Stimulated activated CD4-positive, alpha-beta T cell treated with anti-CD3 and anti-CD28 coated beads, Interleukin-2, amount 100 ng/mL, for 48 hours (primary cell): ENCODE measurements around the gene BSPH1.
A peak's percentile ranks its signal among the peaks of the same experiment; 100 is the strongest.
"Not testable (repeated sequence)": the region's sequence is repeated elsewhere in the genome, so short reads cannot be mapped to it uniquely, and the experiment has no call there.

Experiments used
- DNase-seq, 2 donors: peaks; one replicate each; pipeline ENCODE4 v3.0.0-alpha.2; 2020

Gene BSPH1

GRCh38 chr19:47992070-47992469 lies at the start of gene BSPH1:
TSS of gene BSPH1 (minus strand) at chr19:47992170. CDS start at chr19:47992081, 89 bp downstream.
- DNase-seq, result no peak

- DNase-seq, result no peak
These were observed 44.8 kb upstream of the BSPH1 start for GRCh38 chr19:48036765-48037164.

GRCh38 chr19:48033604-48034003 lies 41.6 kb upstream of the BSPH1 start:
- no peak for DNase-seq

GRCh38 chr19:48030073-48030472 lies 38.1 kb upstream of the BSPH1 start:
- no peak for DNase-seq

- no peak for DNase-seq
These were observed 37.5 kb upstream of the BSPH1 start for GRCh38 chr19:48029431-48029830.

GRCh38 chr19:48025480-48025879 lies 33.5 kb upstream of the BSPH1 start:
- no peak for DNase-seq

- DNase-seq, result no peak
These were observed 31.5 kb upstream of the BSPH1 start for GRCh38 chr19:48023518-48023917.

- no peak for DNase-seq
These were observed 31.0 kb upstream of the BSPH1 start for GRCh38 chr19:48023011-48023410.

GRCh38 chr19:48020686-48021085 lies 28.7 kb upstream of the BSPH1 start:
- no peak for DNase-seq

- DNase-seq, result no peak
These were observed 19.2 kb upstream of the BSPH1 start for GRCh38 chr19:48010932-48011758.

GRCh38 chr19:48006762-48007161 lies 14.8 kb upstream of the BSPH1 start:
- DNase-seq, result peak; percentile 13

GRCh38 chr19:48004236-48004635 lies 12.3 kb upstream of the BSPH1 start:
- no peak for DNase-seq

- no peak for DNase-seq
These were observed 8.9 kb upstream of the BSPH1 start for GRCh38 chr19:48000846-48001245.

- DNase-seq, result no peak
These were observed 6.8 kb upstream of the BSPH1 start for GRCh38 chr19:47998800-47999199.

GRCh38 chr19:47996230-47996727 lies 4.3 kb upstream of the BSPH1 start:
- no peak for DNase-seq

- no peak for DNase-seq
These were observed 2.3 kb upstream of the BSPH1 start, which contains the start of gene ELSPBP1 for GRCh38 chr19:47994209-47994802. TSS of gene ELSPBP1 (plus strand) at chr19:47994632. CDS start at chr19:48008668, 14,036 bp downstream.

GRCh38 chr19:47991191-47991808 lies 670 bp downstream of the BSPH1 start:
- no peak for DNase-seq

- no peak for DNase-seq
These were observed 18.4 kb downstream of the BSPH1 start for GRCh38 chr19:47973529-47973928.

- not testable (repeated sequence) for DNase-seq
These were observed 36.0 kb downstream of the BSPH1 start for GRCh38 chr19:47955936-47956335.

- DNase-seq, result not testable (repeated sequence)
These were observed 39.8 kb downstream of the BSPH1 start for GRCh38 chr19:47952132-47952531.

GRCh38 chr19:47949852-47950521 lies 42.0 kb downstream of the BSPH1 start:
- not testable (repeated sequence) for DNase-seq

GRCh38 chr19:47928581-47928980 lies 63.4 kb downstream of the BSPH1 start:
- DNase-seq, result not testable (repeated sequence)

- not testable (repeated sequence) for DNase-seq
These were observed 71.9 kb downstream of the BSPH1 start for GRCh38 chr19:47920107-47920506.
